ENCODE measurements around the gene XPR1.

Gene XPR1

DNA sequence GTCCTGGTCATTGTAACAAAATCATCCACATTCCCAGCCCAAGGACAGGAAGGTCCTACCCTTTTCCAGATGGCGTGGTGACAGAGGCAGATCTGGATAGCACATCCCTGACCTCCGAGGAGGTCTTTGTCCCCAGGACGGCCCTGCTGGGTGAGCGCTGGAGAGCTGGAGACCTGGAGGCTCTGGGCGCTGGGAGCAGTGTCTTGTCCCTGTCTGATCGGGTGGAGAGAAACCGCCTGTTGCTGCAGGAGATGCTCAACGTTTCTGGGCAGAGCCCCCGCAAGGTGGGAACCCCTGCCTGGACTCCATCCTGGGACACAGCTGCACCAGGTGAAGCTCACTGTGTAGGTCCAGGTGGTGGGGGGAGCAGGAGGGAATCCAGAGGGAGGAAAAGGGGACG lies 284.9 kb downstream of the XPR1 start:
- Histone ChIP-seq H3K27ac (ENCODE audit: low read depth, low read length) (no peak overlapping the region), H3K4me3 (ENCODE audit: low read length) (no peak overlapping the region), H3K9me3 (ENCODE audit: control insufficient read depth, insufficient read depth, low read length) (no peaks in the 10 kb centered on the region), H3K4me2 (ENCODE audit: low read length) (no peak overlapping the region), H3K27me3 (ENCODE audit: control insufficient read depth, low read length) (peaks cover 28% of the 10 kb centered on the region), H3K79me2 (ENCODE audit: control insufficient read depth, low read length) (no peaks in the 10 kb centered on the region), H3F3A (ENCODE audit: control insufficient read depth, insufficient read depth) (no peaks in the 10 kb centered on the region), H4K20me1 (ENCODE audit: control insufficient read depth, insufficient read depth, low read depth, low read length) (no peaks in the 10 kb centered on the region), H3K9me2 (replicated peaks; ENCODE audit: control insufficient read depth, low read length) (no peaks in the 10 kb centered on the region), H3K4me1 (ENCODE audit: control insufficient read depth, low read length) (peaks cover 5% of the 10 kb centered on the region; the same call in 1 of the 2 replicates), H3K36me3 (ENCODE audit: control insufficient read depth, low read length) (no peaks in the 10 kb centered on the region)
- TF ChIP-seq, protein P1, sequence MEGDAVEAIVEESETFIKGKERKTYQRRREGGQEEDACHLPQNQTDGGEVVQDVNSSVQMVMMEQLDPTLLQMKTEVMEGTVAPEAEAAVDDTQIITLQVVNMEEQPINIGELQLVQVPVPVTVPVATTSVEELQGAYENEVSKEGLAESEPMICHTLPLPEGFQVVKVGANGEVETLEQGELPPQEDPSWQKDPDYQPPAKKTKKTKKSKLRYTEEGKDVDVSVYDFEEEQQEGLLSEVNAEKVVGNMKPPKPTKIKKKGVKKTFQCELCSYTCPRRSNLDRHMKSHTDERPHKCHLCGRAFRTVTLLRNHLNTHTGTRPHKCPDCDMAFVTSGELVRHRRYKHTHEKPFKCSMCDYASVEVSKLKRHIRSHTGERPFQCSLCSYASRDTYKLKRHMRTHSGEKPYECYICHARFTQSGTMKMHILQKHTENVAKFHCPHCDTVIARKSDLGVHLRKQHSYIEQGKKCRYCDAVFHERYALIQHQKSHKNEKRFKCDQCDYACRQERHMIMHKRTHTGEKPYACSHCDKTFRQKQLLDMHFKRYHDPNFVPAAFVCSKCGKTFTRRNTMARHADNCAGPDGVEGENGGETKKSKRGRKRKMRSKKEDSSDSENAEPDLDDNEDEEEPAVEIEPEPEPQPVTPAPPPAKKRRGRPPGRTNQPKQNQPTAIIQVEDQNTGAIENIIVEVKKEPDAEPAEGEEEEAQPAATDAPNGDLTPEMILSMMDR (IDR thresholded peaks at IDR 0.05; ENCODE audit: low read depth, low read length, poor library complexity, severe bottlenecking) = no peak
- no peak for TF ChIP-seq EZH2phosphoT487 (IDR thresholded peaks at IDR 0.05; ENCODE audit: borderline replicate concordance, low read length)

DNA sequence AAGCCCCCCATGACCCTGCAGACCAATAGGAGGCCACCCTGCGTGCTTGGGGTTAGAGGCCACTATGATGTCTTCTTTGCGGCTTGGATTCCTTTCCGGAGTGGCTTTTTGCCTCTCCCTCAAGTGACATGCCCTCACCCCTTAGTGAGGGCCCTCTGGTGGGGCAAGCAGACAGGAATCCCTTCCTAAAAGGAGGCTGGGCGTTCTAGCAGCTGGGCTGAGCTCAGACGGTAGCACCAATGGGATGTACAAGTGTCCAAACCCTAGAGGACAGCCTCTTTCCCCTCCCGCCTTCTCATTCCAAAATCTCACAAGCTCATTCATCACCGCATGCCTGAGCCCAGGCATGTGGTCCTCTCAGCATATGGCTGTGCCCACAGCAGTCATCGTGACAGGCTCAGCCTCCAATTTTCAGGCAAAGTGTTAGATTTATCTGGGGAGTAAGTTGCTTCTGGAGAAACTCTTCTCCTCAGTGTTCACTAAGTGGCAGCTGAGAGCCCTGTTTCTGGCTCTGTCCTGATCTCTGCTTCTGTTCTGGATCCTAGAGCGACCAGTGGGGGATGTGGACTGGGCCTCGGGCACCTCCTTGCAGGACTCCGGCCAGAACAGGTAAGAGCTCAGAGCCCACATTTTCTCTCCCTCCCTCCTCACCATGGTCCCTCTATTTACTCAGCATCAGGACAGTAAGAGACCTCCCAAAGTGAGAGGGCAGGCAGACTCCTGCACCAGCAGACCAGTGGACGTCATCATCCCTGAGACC lies 285.7 kb downstream of the XPR1 start:
- no peak for TF ChIP-seq EZH2phosphoT487 (IDR thresholded peaks at IDR 0.05; ENCODE audit: borderline replicate concordance, low read length)
- TF ChIP-seq, protein P1 (IDR thresholded peaks at IDR 0.05; ENCODE audit: low read depth, low read length, poor library complexity, severe bottlenecking) = no peak
- Histone ChIP-seq H3K4me2 (ENCODE audit: low read length) (no peak overlapping the region), H3K27ac (ENCODE audit: low read depth, low read length) (no peak overlapping the region)

DNA sequence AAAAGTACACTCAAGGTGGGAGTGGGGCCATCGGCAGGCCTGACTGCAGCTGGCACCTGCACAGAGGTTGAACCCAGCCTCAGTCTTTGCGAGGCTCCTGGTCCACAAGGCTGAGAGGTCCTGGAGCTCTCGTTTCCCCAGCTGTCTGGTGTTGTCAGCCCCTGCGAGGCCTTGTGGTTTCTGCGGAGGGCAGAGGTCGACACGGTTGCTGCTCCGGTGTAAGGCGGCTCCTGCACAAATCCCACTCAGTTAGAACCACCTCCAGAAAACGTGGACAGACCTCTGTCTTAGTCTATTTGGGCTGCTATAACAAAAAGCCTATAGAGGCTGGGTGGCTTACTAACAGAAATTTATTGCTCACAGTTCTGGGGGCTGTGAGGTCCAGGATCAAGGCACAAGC lies 286.7 kb downstream of the XPR1 start:
- peaks cover 14% of the 10 kb centered on the region for H3K27me3 ChIP-seq (ENCODE audit: control insufficient read depth, low read length)
- H3K4me1 ChIP-seq (ENCODE audit: control insufficient read depth, low read length) = peaks cover 5% of the 10 kb centered on the region; the same call in 1 of the 2 replicates
- TF ChIP-seq, protein P1 (IDR thresholded peaks at IDR 0.05; ENCODE audit: low read depth, low read length, poor library complexity, severe bottlenecking) = no peak
- no peak for TF ChIP-seq EZH2phosphoT487 (IDR thresholded peaks at IDR 0.05; ENCODE audit: borderline replicate concordance, low read length)
- no peak overlapping the region for H3K27ac ChIP-seq (ENCODE audit: low read depth, low read length)
- H3K36me3 ChIP-seq (ENCODE audit: control insufficient read depth, low read length) = no peaks in the 10 kb centered on the region
- no peaks in the 10 kb centered on the region for H3K79me2 ChIP-seq (ENCODE audit: control insufficient read depth, low read length)
- H3K4me3 ChIP-seq (ENCODE audit: low read length) = no peak overlapping the region
- no peaks in the 10 kb centered on the region for H4K20me1 ChIP-seq (ENCODE audit: control insufficient read depth, insufficient read depth, low read depth, low read length)
- H3K9me3 ChIP-seq (ENCODE audit: control insufficient read depth, insufficient read depth, low read length) = no peaks in the 10 kb centered on the region
- H3K4me2 ChIP-seq (ENCODE audit: low read length) = no peak overlapping the region
- H3K9me2 ChIP-seq (replicated peaks; ENCODE audit: control insufficient read depth, low read length) = no peaks in the 10 kb centered on the region
- H3F3A ChIP-seq (ENCODE audit: control insufficient read depth, insufficient read depth) = no peaks in the 10 kb centered on the region

More for the DNA sequence above, 285.7 kb downstream of the XPR1 start:
- H3K4me1 ChIP-seq (ENCODE audit: control insufficient read depth, low read length) = peaks cover 5% of the 10 kb centered on the region; the same call in 1 of the 2 replicates
- H3K27me3 ChIP-seq (ENCODE audit: control insufficient read depth, low read length) = peaks cover 23% of the 10 kb centered on the region
- H3K9me2 ChIP-seq (replicated peaks; ENCODE audit: control insufficient read depth, low read length) = no peaks in the 10 kb centered on the region
- no peak overlapping the region for H3K4me3 ChIP-seq (ENCODE audit: low read length)
- H3K9me3 ChIP-seq (ENCODE audit: control insufficient read depth, insufficient read depth, low read length) = no peaks in the 10 kb centered on the region
- no peaks in the 10 kb centered on the region for H3F3A ChIP-seq (ENCODE audit: control insufficient read depth, insufficient read depth)
- no peaks in the 10 kb centered on the region for H3K79me2 ChIP-seq (ENCODE audit: control insufficient read depth, low read length)
- no peaks in the 10 kb centered on the region for H3K36me3 ChIP-seq (ENCODE audit: control insufficient read depth, low read length)
- no peaks in the 10 kb centered on the region for H4K20me1 ChIP-seq (ENCODE audit: control insufficient read depth, insufficient read depth, low read depth, low read length)

All from DOHH2 (cell line).